Right lobe of liver (tissue), 4 donors: ENCODE measurements around the gene PPP6C.

Experiments used
- CTCF ChIP-seq, 4 donors: fragments of 200-600 bp in 3 of 4; fragments of 450-650 bp in 1 of 4; IDR thresholded peaks; one replicate each; pipeline versions ENCODE4 v1.5.1 to v1.8.0; 2016 to 2022; ENCODE audit warnings: antibody characterized with exemption in 4 of 4, mild to moderate bottlenecking in 2 of 4
- POLR2A ChIP-seq: fragments of 450-650 bp; IDR thresholded peaks from one replicate; pipeline ENCODE4 v1.6.1; 2017; ENCODE audit warnings: antibody characterized with exemption, mild to moderate bottlenecking
- donor health status: DM: no; HTN: no; CAD: no.
- donor health status: DM: no; HTN: no; CAD: no.
- donor health status: DM: no; HTN: yes; CAD: no.

GRCh38 chr9:125103021-125103420, 86.6 kb downstream of the PPP6C start:
- TF ChIP-seq CTCF (IDR thresholded peaks at IDR 0.05): no peak
- no peak for TF ChIP-seq POLR2A
